GM12878 (cell line): ENCODE data around the gene OR7D4.

Source experiments
- CBX5 ChIP-seq: sonication (generic); IDR thresholded peaks from 2 replicates; pipeline ENCODE4 v1.6.1; 2016; ENCODE audit warnings: low read depth, moderate library complexity, mild to moderate bottlenecking, inconsistent platforms
- CTCF ChIP-seq, 3 experiments: IDR thresholded peaks in 2 of 3; conservative IDR thresholded peaks in 1 of 3; 2 replicates each; pipeline ENCODE4 v1.5.1; 2011; ENCODE audit warnings: low read depth in 3 of 3, low read length in 3 of 3, mild to moderate bottlenecking in 3 of 3, control low read depth in 2 of 3, moderate library complexity in 2 of 3, inconsistent platforms in 1 of 3, mixed read lengths in 1 of 3; ENCODE audit not compliant: control insufficient read depth in 2 of 3, insufficient read depth in 1 of 3; ENCODE audit errors: extremely low read depth in 1 of 3
- EP300 ChIP-seq, 2 experiments: fragments of 150-350 bp in 1 of 2; IDR thresholded peaks; 2 replicates each; pipeline ENCODE4 v1.6.1; 2011 to 2012; ENCODE audit warnings: low read depth in 2 of 2, low read length in 2 of 2, borderline replicate concordance in 1 of 2, improper control_type of control experiment in 1 of 2, inconsistent platforms in 1 of 2; ENCODE audit not compliant: control insufficient read depth in 1 of 2
- HDGF ChIP-seq: fragments of 450-650 bp; IDR thresholded peaks from 2 replicates; pipeline ENCODE4 v1.6.1; 2016; ENCODE audit warnings: antibody characterized with exemption
- MXI1 ChIP-seq: fragments of 150-350 bp; IDR thresholded peaks from 2 replicates; pipeline ENCODE4 v1.6.1; 2011; ENCODE audit warnings: low read depth, mild to moderate bottlenecking, inconsistent platforms, low read length, improper control_type of control experiment
- RAD21 ChIP-seq: IDR thresholded peaks from 2 replicates; pipeline ENCODE4 v1.6.1; 2011; ENCODE audit warnings: mild to moderate bottlenecking, low read depth, low read length, moderate library complexity; ENCODE audit not compliant: insufficient read depth
- RCOR1 ChIP-seq: conservative IDR thresholded peaks from 2 replicates; pipeline ENCODE4 v1.6.1; 2012; ENCODE audit warnings: low read depth, low read length, improper control_type of control experiment
- SIN3A ChIP-seq: IDR thresholded peaks from 2 replicates; pipeline ENCODE4 v1.6.1; 2012; ENCODE audit warnings: low read depth, low read length, improper control_type of control experiment
- ZNF274 ChIP-seq: IDR thresholded peaks from one replicate; pipeline ENCODE4 v1.8.0; 2011; ENCODE audit not compliant: insufficient read length, insufficient read depth
- TF ChIP-seq, protein P1 (sequence below): fragments of 450-650 bp; IDR thresholded peaks from 2 replicates; pipeline ENCODE4 v1.6.1; 2017; ENCODE audit warnings: mild to moderate bottlenecking, moderate library complexity

DNA sequence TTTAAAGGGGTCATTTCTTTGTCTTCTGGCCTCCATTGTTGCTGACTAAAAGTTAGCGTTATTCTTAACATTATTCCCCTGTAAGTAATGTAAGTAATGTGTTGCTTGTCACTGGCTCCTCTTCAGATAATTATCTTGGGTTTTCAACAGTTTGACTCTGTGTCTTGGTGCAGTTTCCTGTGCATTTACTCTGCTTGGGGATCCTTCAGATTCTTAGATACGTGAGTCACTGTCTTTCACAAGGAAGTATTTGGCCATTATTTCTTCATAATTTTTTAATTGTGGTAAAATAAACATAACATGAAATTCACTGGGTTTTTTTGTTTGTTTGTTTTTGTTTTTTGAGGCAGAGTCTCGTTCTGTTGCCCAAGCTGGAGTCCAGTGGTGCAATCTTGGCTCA is 54.1 kb downstream of the OR7D4 start:
- TF ChIP-seq RAD21: no peak
- no peak for TF ChIP-seq MXI1
- no peak for TF ChIP-seq SIN3A
- no peak for TF ChIP-seq ZNF274
- TF ChIP-seq, protein P1, sequence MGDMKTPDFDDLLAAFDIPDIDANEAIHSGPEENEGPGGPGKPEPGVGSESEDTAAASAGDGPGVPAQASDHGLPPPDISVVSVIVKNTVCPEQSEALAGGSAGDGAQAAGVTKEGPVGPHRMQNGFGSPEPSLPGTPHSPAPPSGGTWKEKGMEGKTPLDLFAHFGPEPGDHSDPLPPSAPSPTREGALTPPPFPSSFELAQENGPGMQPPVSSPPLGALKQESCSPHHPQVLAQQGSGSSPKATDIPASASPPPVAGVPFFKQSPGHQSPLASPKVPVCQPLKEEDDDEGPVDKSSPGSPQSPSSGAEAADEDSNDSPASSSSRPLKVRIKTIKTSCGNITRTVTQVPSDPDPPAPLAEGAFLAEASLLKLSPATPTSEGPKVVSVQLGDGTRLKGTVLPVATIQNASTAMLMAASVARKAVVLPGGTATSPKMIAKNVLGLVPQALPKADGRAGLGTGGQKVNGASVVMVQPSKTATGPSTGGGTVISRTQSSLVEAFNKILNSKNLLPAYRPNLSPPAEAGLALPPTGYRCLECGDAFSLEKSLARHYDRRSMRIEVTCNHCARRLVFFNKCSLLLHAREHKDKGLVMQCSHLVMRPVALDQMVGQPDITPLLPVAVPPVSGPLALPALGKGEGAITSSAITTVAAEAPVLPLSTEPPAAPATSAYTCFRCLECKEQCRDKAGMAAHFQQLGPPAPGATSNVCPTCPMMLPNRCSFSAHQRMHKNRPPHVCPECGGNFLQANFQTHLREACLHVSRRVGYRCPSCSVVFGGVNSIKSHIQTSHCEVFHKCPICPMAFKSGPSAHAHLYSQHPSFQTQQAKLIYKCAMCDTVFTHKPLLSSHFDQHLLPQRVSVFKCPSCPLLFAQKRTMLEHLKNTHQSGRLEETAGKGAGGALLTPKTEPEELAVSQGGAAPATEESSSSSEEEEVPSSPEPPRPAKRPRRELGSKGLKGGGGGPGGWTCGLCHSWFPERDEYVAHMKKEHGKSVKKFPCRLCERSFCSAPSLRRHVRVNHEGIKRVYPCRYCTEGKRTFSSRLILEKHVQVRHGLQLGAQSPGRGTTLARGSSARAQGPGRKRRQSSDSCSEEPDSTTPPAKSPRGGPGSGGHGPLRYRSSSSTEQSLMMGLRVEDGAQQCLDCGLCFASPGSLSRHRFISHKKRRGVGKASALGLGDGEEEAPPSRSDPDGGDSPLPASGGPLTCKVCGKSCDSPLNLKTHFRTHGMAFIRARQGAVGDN: no peak
- no peak for TF ChIP-seq EP300 (IDR thresholded peaks at IDR 0.05; ENCODE audit: borderline replicate concordance in 1 of 2, control insufficient read depth in 1 of 2, low read depth in 2 of 2, low read length in 2 of 2)
- no peak for TF ChIP-seq HDGF
- TF ChIP-seq CBX5: no peak
- no peak for TF ChIP-seq RCOR1
- no peak for TF ChIP-seq CTCF (IDR thresholded peaks at IDR 0.05 in 2 of 3, conservative IDR thresholded peaks at IDR 0.05 in 1 of 3; ENCODE audit: control insufficient read depth in 2 of 3, extremely low read depth in 1 of 3, insufficient read depth in 1 of 3, low read depth in 3 of 3, low read length in 3 of 3)
